ENCODE results near the gene SMAD3.

The SMAD3 gene

GRCh38 chr15:67049351-67050044 lies 15.9 kb upstream of the SMAD3 start (continued):
- TF ChIP-seq ZBTB17 (tag by site-specific recombination; IDR thresholded peaks at IDR 0.05): peak; percentile 71; the same call in 1 of the 2 replicates
- TF ChIP-seq ZBTB26 (tag by site-specific recombination; optimal IDR thresholded peaks at IDR 0.05): no peak
- no peak for TF ChIP-seq KLF8 (tag by site-specific recombination; IDR thresholded peaks at IDR 0.05)
- TF ChIP-seq ZNF48 (tag by site-specific recombination; IDR thresholded peaks at IDR 0.05): no peak
- TF ChIP-seq ZNF837 (tag by site-specific recombination; IDR thresholded peaks at IDR 0.05): no peak
- peak; percentile 39 for TF ChIP-seq ZBTB20 (tag by site-specific recombination; IDR thresholded peaks at IDR 0.05)
- 0 out of 2 replicates have a peak, but pooled peaks have one; percentile 11 for TF ChIP-seq OSR2 (tag by site-specific recombination; IDR thresholded peaks at IDR 0.05)
- no peak for TF ChIP-seq ZNF37A (tag by site-specific recombination; IDR thresholded peaks at IDR 0.05)
- peak; percentile 53; the same call in 1 of the 2 replicates for TF ChIP-seq ZNF623 (tag by site-specific recombination; IDR thresholded peaks at IDR 0.05)
- TF ChIP-seq ZNF785 (tag by site-specific recombination; IDR thresholded peaks at IDR 0.05): no peak
- no peak for TF ChIP-seq ZNF174 (tag by site-specific recombination; IDR thresholded peaks at IDR 0.05)
- TF ChIP-seq SCRT2 (tag by site-specific recombination; IDR thresholded peaks at IDR 0.05): no peak
- TF ChIP-seq ZNF423 (tag by site-specific recombination; IDR thresholded peaks at IDR 0.05): no peak
- TF ChIP-seq ZNF280C (tag by site-specific recombination; IDR thresholded peaks at IDR 0.05): no peak
- TF ChIP-seq ZNF548 (tag by site-specific recombination; IDR thresholded peaks at IDR 0.05): no peak

DNA sequence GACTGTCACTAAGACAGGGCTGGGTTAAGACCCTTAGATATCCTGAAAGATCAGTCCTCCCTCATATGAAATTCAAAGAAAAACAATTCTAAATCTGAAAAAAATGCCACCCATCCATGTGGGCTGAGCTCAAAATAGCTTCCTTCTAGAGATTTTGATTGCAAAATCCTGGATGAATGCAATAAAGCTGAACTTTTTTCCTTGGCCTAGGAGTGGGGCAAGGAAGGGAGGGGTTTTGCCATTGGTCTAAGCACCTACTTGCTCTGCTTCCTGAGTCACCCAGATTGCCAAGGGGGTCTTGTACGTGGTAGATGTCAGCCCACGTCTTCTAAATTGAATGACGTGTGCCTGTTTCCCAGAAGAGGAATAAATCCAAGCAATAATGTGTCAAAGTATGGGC lies 15.3 kb upstream of the SMAD3 start:
- CTCF ChIA-PET: interaction anchor here (0.6 to 2.1 kb wide), 5 partner anchors 103 to 447 kb away, joined by 3 to 10 read pairs (median 3); no protein-coding TSS in a partner anchor
- TF ChIP-seq AEBP2 (tag by site-specific recombination; IDR thresholded peaks at IDR 0.05; ENCODE audit: borderline replicate concordance) (no peak), ZBTB17 (tag by site-specific recombination; IDR thresholded peaks at IDR 0.05) (0 out of 2 replicates have a peak, but pooled peaks have one; percentile 8)
- peaks cover 23% of the 10 kb centered on the region for H3K4me1 ChIP-seq (ENCODE audit: control insufficient read depth, insufficient read depth, low read length)
- no peak overlapping the region for H3K4me3 ChIP-seq (ENCODE audit: low read depth, low read length)
- POLR2A ChIA-PET: interaction anchor here (0.9 to 2.1 kb wide), 7 partner anchors 14 to 204 kb away, joined by 3 to 18 read pairs (median 4); partner anchors contain the start of genes AAGAB, IQCH and SMAD3
- H3K27ac ChIP-seq (ENCODE audit: extremely low read depth, low read depth, low read length): no peak overlapping the region
- no peaks in the 10 kb centered on the region for H3K36me3 ChIP-seq (ENCODE audit: control insufficient read depth in 2 of 2, insufficient read depth in 1 of 2, low read length in 2 of 2)
- H3K9me3 ChIP-seq (ENCODE audit: control insufficient read depth, insufficient read depth, low read depth, low read length): no peaks in the 10 kb centered on the region

- H3K9me3 ChIP-seq (ENCODE audit: control insufficient read depth, insufficient read depth, low read depth, low read length): no peaks in the 10 kb centered on the region
- H3K27ac ChIP-seq (ENCODE audit: extremely low read depth, low read depth, low read length): no peak overlapping the region
- ChIA-PET POLR2A (interaction anchor here (0.9 to 2.1 kb wide), 3 partner anchors 13 to 55 kb away, joined by 3 to 18 read pairs (median 3); no protein-coding TSS in a partner anchor), CTCF (interaction anchor here (1.5 to 2.1 kb wide), 2 partner anchors 104 to 448 kb away, joined by 3 to 10 read pairs; no protein-coding TSS in a partner anchor)
- no peak for TF ChIP-seq ZBTB21 (tag by site-specific recombination; IDR thresholded peaks at IDR 0.05)
- TF ChIP-seq, protein P1, sequence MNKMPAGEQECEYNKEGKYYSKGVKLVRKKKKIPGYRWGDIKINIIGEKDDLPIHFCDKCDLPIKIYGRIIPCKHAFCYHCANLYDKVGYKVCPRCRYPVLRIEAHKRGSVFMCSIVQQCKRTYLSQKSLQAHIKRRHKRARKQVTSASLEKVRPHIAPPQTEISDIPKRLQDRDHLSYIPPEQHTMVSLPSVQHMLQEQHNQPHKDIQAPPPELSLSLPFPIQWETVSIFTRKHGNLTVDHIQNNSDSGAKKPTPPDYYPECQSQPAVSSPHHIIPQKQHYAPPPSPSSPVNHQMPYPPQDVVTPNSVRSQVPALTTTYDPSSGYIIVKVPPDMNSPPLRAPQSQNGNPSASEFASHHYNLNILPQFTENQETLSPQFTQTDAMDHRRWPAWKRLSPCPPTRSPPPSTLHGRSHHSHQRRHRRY (tag by site-specific recombination; IDR thresholded peaks at IDR 0.05): no peak
- TF ChIP-seq ZNF654 (tag by site-specific recombination; IDR thresholded peaks at IDR 0.05; ENCODE audit: low read depth): no peak
- no peak for TF ChIP-seq ZNF701 (tag by site-specific recombination; IDR thresholded peaks at IDR 0.05)
- TF ChIP-seq ZNF350 (tag by site-specific recombination; IDR thresholded peaks at IDR 0.05): no peak
- TF ChIP-seq TRIM28 (IDR thresholded peaks at IDR 0.05; ENCODE audit: borderline replicate concordance, low read length): no peak
- TF ChIP-seq ZNF426 (tag by site-specific recombination; IDR thresholded peaks at IDR 0.05): no peak
- H3K36me3 ChIP-seq (ENCODE audit: control insufficient read depth in 2 of 2, insufficient read depth in 1 of 2, low read length in 2 of 2): no peaks in the 10 kb centered on the region
- H3K4me1 ChIP-seq (ENCODE audit: control insufficient read depth, insufficient read depth, low read length): peaks cover 23% of the 10 kb centered on the region
- no peak overlapping the region for H3K4me3 ChIP-seq (ENCODE audit: low read depth, low read length)
Measured at GRCh38 chr15:67050522-67051087, 14.8 kb upstream of the SMAD3 start.
